Measurements from ENCODE around the gene RINL.

RINL gene

GRCh38 chr19:38877781-38878574 is at the start of gene RINL:
Gene RINL (minus strand): TSS chr19:38878275. CDS start chr19:38876742, 1,533 bp downstream.
- DNase-seq = peak; percentile 74 to 82

GRCh38 chr19:38924388-38924787 is 46.3 kb upstream of the RINL start:
- DNase-seq = no peak

- no peak for DNase-seq
Measured at GRCh38 chr19:38922482-38922881, 44.4 kb upstream of the RINL start.

GRCh38 chr19:38921420-38922274 is 43.6 kb upstream of the RINL start:
- DNase-seq = no peak

GRCh38 chr19:38920602-38921419 is 42.7 kb upstream of the RINL start:
- DNase-seq = no peak

- DNase-seq = no peak
Measured at GRCh38 chr19:38919837-38920601, 41.9 kb upstream of the RINL start.

- no peak for DNase-seq
Measured at GRCh38 chr19:38918526-38918925, 40.5 kb upstream of the RINL start.

GRCh38 chr19:38917921-38918491 is 39.9 kb upstream of the RINL start:
- no peak for DNase-seq

GRCh38 chr19:38917516-38917915 is 39.4 kb upstream of the RINL start:
- DNase-seq = no peak

GRCh38 chr19:38915329-38916321 is 37.5 kb upstream of the RINL start:
- no peak for DNase-seq

GRCh38 chr19:38913958-38914357 is 35.9 kb upstream of the RINL start:
- no peak for DNase-seq

- DNase-seq = peak; percentile 31 to 36
Measured at GRCh38 chr19:38912600-38913514, 34.8 kb upstream of the RINL start.

GRCh38 chr19:38911388-38912001 is 33.4 kb upstream of the RINL start:
- no peak for DNase-seq

- no peak for DNase-seq
Measured at GRCh38 chr19:38910488-38910887, 32.4 kb upstream of the RINL start.

- DNase-seq = no peak
Measured at GRCh38 chr19:38908911-38909310, 30.8 kb upstream of the RINL start.

- DNase-seq = no peak
Measured at GRCh38 chr19:38907670-38908069, 29.6 kb upstream of the RINL start.

GRCh38 chr19:38907227-38907626 is 29.2 kb upstream of the RINL start:
- no peak for DNase-seq

GRCh38 chr19:38905620-38906019 is 27.5 kb upstream of the RINL start:
- DNase-seq = no peak

Measured in activated T-cell treated with anti-CD3 and anti-CD28 coated beads, Interleukin-2, amount 50 U/mL, for 48 hours (primary cell).